Stimulated activated CD8-positive, alpha-beta memory T cell treated with anti-CD3 and anti-CD28 coated beads, Interleukin-7, amount 100 ng/mL, for 48 hours (primary cell): Measurements from ENCODE around the gene POM121.
"Not testable (repeated sequence)": the region's sequence is repeated elsewhere in the genome, so short reads cannot be mapped to it uniquely, and the experiment has no call there.

ENCODE experiments used
- DNase-seq, 2 donors: peaks; one replicate each; pipeline ENCODE4 v3.0.0-alpha.2; 2020; ENCODE audit warnings: low read depth in 1 of 2; ENCODE audit errors: extremely low read depth in 1 of 2

Gene POM121

DNA sequence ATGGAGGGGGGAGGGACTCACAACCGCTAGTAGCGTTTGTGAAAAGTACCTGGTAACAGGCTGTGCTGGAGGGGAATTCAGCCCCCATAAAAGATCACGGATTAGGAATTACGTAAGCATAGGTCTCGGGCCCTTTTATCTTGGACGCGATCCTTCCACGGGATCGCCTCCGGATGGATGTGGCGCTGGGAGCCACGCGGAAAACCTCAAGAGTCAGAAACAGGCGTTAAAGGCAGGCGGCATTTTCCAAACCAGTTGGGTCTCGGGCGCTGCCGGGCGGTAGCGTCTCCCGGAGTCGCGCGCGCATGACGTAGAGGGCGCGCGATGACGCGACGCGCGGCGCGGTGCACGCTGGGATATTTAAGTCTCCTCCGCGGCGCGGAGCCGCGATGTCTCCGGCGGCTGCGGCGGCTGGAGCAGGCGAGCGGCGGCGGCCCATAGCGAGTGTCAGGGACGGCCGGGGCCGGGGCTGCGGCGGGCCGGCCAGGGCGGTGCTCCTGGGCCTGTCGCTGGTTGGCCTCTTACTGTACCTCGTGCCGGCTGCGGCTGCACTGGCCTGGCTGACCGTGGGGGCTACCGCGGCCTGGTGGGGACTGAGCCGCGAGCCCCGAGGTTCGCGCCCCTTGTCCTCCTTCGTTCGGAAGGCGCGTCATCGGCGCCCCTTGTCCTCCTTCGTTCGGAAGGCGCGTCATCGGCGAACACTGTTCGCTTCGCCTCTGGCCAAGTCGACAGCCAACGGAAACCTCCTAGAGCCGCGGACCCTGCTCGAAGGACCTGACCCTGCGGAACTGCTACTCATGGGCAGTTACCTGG is at the start of gene POM121:
POM121 (plus strand) TSS at position 363 of the 813 bp plus-strand sequence; CDS start at position 390, 27 bp downstream.
- peak; percentile 54 to 76 for DNase-seq

DNA sequence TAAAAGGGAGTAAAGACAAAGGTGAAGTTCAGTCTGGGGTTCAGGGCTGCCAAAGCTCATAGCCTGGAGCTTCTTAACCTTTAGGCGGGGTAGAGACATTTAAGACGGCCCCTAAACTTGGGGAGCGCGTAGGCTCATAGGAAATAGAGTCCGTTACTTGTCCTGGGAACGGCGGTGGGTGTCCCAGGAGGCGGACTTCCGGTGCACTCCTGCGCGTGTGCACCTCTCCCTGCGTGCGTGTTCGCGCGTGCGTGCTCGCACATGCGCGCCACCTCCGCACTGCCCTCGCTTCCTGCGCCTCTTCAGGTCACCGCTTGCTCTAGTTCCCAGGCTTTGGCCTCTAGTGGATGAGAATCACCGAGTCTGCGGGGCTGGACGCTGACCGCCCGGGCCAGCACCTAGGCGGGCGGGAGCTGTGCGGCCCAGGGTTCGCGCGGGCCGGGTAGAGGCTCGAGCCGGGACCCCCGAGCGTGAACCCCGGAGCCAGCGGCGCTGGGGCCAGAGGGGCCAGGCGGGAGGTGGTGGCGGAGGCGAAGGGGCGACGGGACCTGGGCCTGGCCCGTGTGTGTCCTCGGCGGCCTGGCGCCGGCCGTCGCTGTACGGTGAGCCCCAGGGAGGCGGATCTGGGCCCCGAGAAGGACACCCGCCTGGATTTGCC is 45.7 kb upstream of the POM121 start:
- DNase-seq: peak; percentile 49 to 75

DNA sequence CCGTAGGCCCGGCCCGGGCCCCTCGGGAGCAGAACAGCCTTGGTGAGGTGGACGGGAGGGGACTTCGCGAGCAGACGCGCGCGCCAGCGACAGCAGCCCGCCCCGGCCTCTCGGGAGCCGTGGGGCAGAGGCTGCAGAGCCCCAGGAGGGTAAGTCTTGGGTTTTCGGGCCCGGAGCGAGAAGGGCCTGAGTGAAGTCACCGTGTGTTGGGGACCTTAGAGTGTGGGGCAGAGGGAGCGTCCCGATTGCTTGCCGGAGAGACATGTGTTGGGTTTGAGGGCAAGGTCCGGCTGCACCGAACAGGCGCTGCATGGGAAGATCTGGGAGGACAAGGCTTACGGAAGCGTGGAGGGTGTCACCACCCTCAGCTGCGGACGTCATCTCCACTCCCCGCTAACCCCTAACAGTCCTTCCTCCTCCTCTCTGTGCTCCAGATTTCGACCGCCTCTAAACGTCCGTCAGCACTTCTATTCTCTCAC is 45.1 kb upstream of the POM121 start:
- DNase-seq: peak; percentile 7 to 35

DNA sequence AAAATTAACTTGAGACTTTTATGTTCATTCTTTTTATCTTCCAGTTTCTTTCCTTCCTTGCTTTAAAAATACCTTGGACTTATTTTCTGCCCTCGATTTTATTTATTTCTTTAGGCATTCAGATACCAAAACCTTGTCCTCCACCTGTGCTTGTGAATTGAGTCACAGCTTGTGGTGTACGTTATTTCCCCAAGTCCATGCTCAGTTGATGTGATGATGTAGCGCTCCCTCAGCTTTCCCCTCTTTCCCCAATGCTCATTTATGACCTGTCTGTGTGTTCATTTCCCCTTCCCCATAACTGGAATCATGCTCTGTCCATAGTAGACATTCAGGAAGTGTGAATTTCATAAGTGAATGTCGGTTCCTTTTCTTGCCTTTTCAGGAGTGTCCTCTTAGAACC is 33.1 kb upstream of the POM121 start:
- DNase-seq: not testable (repeated sequence)

DNA sequence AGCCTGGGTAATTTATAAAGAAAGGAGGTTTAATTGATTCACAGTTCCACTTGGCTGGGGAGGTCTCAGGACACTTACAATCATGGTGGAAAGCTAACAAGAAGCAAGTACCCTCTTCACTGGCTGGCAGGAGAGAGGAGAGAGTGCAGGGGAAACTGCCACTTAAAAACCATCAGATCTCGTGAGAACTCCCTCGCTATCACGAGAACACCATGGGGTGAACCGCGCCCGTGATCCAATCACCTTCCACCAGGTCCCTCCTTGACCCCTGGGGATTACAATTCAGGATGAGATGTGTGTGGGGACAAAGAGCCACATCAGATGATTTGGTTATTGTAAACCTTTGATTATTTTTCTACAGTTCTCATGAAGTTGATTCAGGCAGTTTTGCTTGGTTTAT is 20.2 kb upstream of the POM121 start:
- not testable (repeated sequence) for DNase-seq

DNA sequence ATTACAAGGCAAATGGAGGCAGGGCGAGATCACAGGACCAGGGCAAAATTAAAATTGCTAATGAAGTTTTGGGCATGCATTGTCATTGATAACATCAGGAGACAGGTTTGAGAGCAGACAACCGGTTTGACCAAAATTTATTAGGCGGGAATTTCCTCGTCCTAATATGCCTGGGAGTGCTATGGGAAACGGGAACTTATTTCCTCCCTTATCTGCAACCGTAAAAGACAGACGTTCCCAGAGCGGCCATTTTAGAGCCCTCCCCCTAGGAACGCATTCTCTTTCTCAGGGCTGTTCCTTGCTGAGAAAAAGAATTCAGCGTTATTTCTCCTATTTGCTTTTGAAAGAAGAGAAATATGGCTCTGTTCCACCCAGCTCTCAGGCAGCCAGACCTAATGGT is 16.5 kb upstream of the POM121 start:
- DNase-seq: not testable (repeated sequence)

DNA sequence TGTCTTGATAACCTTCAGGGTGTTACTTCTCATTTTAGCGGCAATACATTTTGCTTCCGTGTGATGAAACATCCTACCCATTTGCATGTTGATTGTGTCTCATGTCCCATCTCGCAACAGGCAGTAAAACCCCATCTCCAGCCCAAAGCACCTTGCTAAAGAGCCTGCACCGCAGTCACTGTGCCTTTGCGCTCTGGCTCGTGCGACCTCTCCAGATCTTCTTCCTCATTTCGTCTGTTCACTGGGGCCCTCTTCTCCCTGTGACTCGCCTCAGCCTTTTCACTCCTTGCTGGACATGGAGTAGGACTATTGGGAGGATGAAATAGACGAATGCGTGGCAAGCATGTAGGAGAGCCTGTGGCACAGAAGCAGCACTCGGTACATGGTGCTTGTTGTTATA is 13.5 kb upstream of the POM121 start:
- DNase-seq: not testable (repeated sequence)

DNA sequence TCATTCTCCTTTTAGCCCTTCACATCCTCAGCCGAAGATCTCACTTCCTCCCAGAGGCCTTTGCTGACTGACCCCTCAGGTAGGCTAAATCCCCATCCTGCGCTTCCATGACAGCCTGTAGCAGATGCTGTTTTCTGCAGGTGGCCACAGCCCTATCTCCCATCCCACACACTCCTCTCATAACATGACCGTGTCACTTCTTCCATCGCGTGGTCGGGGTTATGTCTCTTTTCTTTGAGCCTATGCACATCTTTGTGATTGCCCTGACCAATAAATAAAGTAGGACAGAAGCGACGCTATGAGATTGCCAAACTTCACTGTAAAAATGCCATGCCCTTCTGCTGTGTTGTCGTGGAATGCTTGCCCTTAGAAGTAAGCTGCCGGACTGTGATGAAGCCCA is 11.1 kb upstream of the POM121 start:
- peak in 1 of 2 donors; percentile 32 for DNase-seq

DNA sequence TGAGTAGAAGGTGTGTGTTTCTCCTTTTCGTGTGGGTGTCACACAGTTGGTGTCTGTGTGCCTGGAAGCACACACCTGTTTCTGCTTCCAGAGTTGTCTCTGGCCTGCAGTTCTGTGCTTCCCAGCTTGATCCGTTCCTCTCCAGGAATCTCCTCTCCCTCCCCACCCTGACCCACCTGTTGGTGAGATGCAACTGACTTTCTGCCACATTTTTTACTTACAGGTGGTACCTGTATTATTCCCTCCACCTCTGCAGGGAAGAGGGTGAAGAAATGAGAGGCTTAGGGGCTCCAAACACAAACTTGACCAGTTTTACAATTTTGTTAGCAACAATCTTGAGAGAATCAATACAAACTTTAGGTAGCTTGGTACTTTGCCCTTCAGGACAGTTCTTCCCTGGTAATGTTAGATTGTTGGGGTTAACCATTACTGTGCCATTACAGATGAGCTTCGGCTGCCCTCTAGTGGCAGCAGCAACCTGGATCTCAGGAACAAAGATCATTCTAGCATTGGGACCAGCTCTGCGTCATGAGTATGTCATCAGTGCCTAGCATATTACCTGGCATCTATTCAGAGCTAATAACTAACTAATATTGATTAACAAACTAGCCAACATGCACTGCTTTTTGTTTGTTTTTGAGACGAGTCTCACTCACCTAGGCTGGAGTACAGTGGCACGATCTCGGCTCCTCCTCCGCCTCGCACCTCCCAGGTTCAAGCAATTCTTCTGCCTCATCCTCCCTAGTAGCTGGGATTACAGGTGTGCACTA is 10.0 kb upstream of the POM121 start:
- DNase-seq: peak in 1 of 2 donors; percentile 21

DNA sequence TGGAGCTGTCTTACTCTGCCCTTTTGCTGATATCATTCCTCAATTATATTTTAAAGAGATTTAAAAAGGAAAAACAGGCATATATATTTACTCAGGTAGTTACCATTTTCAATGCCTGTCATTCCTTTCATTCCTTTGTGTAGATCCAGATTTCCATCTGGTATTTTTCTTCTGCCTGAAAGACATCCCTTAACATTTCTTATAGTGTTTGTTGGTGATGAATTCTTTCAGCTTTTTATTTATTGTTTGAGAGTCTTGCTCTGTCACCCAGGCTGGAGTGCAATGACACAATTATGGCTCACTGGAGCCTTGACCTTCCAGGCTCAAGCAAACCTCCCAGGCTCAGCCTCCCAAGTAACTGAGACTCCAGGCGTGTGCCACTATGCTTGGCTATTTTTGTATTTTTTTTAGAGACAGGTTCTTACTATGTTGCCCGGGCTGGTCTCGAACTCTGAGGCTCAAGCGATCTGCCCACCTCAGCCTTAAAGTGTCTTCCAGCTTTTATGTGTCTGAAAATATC is 5.6 kb upstream of the POM121 start:
- no peak for DNase-seq

DNA sequence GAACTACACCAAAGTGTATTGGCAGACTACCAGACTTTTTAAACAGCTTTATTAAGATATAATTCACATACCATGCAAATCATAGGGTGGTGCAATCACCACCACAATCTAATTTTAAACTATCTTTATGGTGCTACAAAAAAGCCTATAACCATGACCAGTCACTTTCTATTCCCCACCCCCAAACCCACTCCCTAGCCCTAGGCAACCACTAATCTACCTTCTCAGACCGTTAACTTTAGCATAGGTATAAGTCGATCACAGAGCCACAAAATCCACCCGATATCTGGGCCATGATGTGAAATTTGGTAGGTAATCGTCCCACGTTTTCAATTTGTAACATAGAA is 536 bp upstream of the POM121 start:
- DNase-seq: no peak

DNA sequence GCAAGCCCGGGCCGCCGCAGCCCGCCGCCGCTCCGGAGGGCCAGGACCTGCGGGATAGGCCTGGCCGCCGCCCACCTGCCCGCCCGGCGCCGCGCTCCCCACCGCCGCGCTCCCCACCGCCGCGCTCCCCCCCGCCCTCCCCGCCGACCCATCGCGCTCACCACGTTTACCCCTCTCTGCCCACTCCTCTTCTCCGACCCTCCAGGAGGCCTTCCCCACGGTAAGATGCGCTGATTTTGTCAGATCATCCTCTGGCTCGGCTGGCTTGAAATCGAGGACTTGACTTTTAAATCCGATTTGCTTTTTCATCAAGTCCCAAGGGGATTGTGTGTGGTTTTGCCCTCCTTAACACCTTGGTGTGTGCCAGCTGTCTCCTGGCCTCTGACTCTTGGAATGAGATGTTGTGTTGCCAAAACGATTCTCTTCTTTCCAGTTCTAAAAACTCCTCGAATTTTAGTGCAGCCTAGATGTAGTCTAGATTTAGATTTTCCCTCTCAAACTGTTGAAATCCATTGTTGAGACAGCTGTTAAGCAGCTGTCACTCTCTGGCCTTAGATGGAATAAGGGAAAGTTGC is 738 bp downstream of the POM121 start:
- DNase-seq: no peak

DNA sequence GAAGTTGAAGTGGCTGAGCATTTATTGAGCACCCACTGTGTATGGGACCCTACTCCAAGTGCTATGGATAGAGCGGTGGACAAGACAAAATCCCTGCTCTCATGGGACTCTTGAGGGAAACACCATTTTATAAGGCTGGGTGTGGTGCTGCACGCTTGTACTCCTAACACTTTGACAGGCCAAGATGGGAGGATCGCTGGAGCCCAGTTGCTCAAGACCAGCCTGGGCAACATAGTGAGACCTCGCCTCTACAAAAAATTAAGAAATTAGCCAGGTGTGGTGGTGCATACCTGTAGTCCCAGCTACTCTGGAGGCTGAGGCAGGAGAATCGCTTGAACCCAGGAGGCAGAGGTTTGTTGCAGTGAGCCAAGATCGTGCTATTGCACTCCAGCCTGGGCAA is 2.9 kb downstream of the POM121 start:
- not testable (repeated sequence) for DNase-seq

DNA sequence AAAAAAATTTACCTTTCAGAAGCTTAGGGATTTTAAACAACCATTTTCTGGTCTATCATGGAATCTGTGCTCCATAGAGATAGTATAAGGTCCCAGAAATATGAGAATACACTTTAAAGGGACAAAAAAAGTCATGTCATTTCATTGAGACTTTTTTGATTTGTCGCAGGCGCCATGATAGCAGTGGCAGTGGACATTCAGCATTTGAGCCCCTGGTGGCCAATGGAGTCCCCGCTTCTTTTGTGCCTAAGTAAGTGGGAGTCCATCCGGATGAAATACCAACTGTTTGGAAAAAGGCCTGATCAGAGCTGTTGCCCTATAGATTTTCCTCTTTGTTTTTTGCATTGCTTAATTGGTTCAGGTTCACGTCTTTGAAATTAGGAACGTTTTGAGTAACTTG is 3.3 kb downstream of the POM121 start:
- not testable (repeated sequence) for DNase-seq

DNA sequence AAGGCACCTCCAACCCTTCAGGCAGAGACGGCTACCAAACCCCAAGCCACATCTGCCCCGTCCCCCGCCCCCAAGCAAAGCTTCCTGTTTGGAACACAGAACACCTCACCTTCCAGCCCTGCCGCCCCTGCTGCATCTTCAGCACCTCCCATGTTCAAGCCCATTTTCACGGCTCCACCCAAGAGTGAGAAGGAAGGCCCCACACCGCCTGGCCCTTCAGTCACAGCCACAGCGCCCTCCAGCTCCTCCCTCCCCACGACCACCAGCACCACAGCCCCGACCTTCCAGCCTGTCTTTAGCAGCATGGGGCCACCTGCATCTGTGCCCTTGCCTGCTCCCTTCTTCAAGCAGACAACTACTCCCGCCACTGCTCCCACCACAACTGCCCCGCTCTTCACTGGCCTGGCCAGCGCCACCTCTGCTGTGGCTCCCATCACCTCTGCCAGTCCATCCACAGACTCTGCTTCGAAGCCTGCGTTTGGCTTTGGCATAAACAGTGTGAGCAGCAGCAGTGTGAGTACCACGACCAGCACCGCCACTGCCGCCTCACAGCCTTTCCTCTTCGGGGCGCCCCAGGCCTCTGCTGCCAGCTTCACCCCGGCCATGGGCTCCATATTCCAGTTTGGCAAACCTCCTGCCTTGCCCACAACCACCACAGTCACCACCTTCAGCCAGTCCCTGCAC is 17.3 kb downstream of the POM121 start:
- not testable (repeated sequence) for DNase-seq

DNA sequence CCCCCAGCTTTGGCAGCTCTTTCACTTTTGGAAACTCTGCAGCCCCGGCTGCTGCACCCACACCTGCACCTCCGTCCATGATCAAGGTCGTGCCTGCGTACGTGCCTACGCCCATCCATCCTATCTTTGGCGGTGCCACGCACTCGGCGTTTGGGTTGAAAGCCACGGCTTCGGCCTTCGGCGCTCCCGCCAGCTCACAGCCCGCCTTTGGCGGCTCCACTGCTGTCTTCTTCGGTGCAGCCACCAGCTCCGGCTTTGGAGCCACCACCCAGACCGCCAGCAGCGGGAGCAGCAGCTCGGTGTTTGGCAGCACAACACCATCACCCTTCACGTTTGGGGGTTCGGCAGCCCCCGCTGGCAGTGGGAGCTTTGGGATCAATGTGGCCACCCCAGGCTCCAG is 18.1 kb downstream of the POM121 start:
- DNase-seq: not testable (repeated sequence)

DNA sequence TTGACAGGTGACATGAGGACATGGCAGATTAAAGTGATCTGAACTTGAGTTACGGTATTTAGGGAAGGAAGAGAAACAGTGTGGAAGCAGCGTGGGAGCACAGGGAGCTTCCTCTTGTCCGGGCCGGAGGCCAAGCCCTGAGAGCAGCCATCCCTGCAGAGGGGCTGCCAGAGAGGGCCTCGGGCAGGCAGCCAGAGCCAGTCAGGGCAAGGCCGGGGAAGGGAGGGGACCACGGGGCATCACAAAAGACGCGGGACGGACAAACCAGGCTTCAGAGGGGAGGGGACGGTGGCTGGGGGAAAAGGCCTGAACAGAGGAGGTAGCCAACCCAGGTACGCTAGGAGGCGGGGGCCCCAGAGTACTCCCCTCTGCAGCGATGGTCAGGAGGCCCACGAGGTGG is 20.0 kb downstream of the POM121 start:
- not testable (repeated sequence) for DNase-seq

DNA sequence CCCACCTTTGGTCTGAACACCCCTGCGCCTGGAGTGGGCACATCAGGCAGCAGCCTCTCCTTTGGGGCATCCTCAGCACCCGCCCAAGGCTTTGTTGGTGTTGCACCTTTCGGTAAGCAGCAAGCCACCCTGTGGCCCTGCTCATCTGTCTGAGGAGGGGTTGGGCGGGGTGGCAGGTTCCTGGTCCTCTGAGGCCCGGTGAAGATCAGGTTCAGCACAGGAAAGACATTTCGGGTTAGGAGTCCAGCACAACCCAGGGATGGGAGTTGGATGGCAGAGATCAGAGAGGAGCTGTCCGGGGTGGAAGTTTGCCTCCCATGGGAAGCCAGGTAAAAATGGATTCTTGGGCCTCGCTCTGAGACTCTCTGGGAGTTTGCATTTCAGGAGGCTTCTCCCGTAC is 20.7 kb downstream of the POM121 start:
- DNase-seq: not testable (repeated sequence)

DNA sequence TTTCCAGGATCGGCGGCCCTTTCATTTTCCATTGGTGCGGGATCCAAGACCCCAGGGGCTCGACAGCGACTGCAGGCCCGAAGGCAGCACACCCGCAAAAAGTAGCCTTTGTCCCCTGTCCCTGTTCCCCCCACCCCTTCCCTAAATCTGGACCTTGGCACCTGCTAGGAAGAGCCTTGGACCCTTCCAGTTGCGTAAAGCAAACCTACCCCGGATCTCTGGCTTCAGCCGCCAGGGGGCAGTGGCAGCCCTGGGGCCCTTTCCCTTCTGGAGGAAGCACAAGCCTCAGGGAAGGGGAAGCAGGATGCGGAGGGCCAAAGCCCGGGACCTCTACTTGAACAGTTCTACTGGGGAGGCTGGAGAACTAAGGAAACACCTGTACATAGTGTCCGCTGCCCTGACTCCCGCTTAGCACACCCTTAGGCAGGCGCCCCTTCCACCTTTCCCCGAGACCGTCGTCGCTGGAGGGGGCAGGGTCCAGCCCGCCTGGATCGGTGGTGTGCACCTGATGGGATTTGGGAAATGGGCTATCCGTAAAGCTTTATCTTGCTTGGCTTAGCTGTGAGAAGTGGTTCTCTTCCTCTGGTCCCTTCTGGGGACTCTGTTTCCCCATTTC is 21.3 kb downstream of the POM121 start:
- not testable (repeated sequence) for DNase-seq

DNA sequence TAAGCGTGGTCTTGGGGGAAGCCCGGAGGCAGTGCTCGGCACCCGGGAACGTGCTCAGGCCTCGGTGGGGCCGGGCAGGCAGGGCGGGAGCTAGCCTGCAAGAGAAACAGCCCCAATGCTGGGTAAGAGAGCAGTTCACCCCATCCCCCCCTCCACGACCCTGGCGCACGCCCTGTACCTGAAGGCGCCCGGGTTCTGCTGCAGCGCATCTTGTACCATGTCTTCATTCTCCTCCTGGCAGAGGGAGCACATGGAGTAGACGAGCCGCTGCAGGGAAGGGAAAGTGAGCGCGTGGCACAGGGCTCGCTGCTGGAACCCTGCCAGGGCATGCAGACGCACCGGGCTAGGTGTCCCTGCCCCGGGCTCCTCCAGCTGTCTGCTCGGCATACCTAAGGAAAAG is 23.8 kb downstream of the POM121 start:
- DNase-seq: not testable (repeated sequence)
